GM19025 (cell line): Measurements from ENCODE around the gene LRRC7.
"Not testable (repeated sequence)": the region's sequence is repeated elsewhere in the genome, so short reads cannot be mapped to it uniquely, and the experiment has no call there.

Experiments
- ATAC-seq: cut with Tn5 transposase; IDR thresholded peaks from one replicate; pipeline ENCODE4 v1.9.1; 2021; ENCODE audit warnings: mild to moderate bottlenecking, low read depth, moderate library complexity; ENCODE audit not compliant: unreplicated experiment

LRRC7 gene

DNA sequence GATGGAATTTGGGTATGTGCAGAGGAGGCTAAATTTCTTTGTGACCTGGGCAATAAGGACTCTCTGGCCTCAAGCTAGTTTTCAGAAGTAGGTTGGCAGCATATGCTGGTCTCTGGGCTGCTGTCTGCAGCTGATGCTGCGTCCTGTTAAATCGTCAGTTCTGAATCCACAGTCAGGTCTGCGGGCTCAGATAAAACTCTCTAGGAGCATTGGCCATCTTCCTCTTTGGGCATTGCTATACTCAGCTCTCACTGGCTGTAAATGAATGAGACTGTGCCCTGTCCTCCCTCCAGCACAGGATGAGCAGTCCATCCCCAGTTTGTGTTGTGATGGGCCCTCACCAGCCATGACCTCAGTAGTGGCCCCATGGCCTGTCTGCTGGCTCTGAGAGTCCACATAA is 365.0 kb downstream of the LRRC7 start:
- no peak for ATAC-seq

DNA sequence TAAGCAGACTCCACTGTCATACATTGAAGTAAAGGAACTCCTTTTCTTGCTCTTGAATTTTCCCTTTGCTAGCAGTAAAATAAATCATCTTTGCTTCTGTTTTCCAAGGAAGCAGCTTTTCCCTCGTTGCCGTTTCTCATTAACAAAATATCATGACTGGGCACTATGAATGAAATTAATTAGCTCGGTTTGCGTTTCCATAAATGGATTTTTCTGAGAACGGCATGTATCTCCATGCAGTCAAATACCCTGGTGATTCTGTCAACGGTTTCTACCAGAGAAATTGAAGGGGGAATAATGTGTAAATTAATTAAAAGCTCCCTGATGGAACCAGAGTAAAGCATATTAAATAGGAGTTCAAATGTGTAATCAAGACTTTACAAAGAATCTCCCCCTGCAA is 372.5 kb downstream of the LRRC7 start:
- no peak for ATAC-seq

- ATAC-seq: no peak
These were observed 373.1 kb downstream of the LRRC7 start for GRCh38 chr1:69940816-69941215.

DNA sequence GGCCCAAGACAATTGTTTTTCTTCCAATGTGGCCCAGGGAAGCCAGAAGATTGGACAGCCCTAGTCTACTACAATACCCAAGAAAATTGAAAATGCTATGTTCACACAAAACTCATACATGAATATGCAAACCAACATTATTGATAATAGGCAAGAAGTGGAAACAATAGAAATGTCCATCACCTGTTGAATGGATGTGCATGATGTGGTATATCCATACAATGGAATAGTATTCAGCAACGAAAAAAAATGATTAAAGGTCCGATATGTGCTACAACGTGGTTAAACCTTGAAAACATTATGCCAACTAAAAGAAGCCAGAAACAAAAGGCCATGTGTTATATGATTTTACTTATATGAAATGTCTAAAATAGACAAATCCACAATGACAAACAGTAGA is 375.3 kb downstream of the LRRC7 start:
- ATAC-seq: no peak

- ATAC-seq: no peak
These were observed 379.2 kb downstream of the LRRC7 start for GRCh38 chr1:69946935-69947334.

DNA sequence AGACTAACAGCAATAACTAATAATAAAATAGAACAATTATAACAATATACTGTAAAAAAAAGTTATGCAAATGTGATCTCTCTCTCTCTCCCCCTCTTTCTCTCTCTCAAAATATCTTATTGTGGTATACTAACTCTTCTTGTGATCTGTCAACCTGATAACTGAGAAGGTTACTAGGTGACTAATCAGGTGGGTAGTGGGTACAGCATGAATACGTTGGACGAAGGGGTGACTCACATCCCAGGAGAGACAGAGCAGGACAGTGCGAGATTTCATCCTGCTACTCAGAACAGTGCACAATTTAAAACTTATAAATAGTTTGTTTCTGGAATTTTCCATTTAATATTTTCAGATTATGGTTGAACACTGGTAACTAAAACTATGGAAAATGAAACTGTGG is 380.1 kb downstream of the LRRC7 start:
- no peak for ATAC-seq

DNA sequence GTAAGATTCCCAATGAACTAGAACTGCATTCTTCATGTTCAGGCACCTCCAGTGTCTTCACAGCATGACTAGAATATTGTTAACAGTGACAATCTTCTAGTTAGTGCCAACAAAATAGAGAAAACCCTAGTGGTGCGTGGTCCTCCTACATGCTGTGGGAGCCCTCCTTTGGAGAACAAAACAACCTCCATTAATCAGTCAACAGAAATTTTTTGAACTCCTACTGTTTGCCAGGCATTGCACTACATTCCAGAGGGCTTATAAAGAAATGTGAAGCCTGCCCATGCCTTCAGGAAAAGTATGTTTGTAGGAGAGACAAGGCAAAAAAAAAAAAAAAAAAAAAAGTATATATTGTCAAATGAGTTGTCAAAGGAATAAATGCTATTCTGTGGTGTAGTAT is 385.0 kb downstream of the LRRC7 start:
- no peak for ATAC-seq

DNA sequence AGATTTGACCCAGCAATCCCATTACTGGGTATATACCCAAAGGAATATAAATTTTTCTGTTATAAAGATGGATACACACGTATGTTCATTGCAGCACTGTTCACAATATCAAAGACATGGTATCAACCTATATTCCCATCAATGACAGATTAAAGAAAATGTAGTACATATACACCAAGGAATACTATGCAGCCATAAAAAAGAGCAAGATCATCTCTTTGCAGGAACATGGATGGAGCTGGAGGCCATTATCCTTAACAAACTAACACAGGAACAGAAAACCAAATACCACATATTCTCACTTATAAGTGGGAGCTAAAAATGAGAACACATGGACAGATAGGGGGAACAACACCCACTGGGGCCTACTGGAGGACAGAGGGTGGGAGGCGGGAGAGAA is 394.7 kb downstream of the LRRC7 start:
- ATAC-seq: not testable (repeated sequence)

- no peak for ATAC-seq
These were observed 399.6 kb downstream of the LRRC7 start for GRCh38 chr1:69967245-69967766.

- ATAC-seq: no peak
These were observed 409.2 kb downstream of the LRRC7 start for GRCh38 chr1:69976896-69977295.

- no peak for ATAC-seq
These were observed 415.3 kb downstream of the LRRC7 start for GRCh38 chr1:69982992-69983391.

- no peak for ATAC-seq
These were observed 417.7 kb downstream of the LRRC7 start for GRCh38 chr1:69985376-69985775.

GRCh38 chr1:69985901-69986439 is 418.2 kb downstream of the LRRC7 start:
- no peak for ATAC-seq

- no peak for ATAC-seq
These were observed 420.2 kb downstream of the LRRC7 start for GRCh38 chr1:69987881-69988280.

DNA sequence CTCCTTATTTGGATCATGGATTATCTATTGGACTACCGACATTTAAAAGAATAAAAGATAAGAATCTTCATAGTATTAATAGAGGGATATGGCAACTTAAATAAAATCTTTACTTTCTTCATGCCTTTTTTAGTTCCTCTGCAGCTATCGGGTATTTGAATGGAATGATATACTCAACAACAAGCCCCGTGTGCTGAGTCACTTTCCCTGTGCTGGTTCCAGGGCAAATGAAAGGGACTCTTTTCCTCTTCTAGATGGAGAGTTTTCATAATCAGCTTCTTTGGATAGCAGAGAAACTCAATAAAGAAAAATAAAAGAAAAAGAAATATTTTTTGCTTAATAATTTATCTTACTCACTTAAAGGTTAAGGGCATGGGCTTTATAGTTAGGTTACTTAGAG is 423.9 kb downstream of the LRRC7 start:
- no peak for ATAC-seq

DNA sequence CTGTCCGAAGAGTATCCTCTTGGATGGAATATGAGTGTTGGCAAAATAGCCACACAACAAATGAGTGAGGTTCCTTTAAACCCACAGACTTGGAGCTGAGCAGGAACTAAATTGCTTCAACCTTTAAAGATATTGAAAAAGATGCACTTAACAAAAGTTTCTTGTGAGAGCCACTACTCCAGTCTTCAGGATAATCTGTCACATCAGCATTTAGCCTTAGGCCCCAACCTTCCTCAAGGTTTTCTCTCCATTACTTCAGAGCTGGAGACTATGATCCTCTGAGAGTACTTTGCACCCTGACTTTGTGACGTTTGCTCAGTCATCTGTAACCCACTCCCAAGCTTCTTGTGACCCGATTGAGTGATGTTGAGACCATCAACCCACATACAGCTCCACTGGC is 424.9 kb downstream of the LRRC7 start:
- no peak for ATAC-seq

GRCh38 chr1:69993810-69994209 is 426.1 kb downstream of the LRRC7 start:
- no peak for ATAC-seq

DNA sequence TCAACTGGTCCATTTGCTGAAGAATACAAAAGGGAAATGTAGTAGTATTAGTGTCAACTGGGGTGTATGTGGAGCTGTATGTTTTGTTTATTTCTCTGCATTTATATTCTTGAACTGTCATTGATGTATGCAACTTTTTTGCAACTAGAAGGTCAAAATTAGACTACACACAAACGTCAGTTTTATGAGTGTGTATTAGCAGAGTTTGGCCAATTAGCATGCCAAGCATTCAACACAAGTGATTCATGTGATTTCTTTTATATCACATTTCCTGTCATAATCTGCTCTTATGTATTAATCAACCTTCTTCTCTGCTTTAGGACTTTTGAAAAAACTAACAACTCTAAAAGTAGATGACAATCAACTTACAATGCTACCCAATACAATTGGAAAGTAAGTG is 426.5 kb downstream of the LRRC7 start:
- no peak for ATAC-seq

DNA sequence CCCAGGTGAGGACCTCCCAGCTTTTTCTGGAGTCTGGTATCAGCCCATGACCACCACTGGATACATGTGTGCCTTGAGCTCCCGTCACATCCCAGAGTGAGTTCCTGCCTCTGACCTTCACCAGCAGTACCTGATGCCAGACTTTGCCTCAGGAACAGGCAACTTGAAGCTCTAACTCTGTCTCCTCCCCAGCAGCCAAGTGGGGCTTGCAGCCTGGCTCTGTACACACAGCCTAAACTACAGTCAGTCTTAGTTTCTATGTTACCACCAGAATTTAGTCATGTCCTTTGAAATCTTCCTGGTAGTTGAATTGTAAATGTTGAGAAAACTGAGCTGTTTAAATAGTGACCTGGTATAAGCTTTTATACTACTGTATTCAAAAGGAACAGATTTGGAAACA is 431.1 kb downstream of the LRRC7 start:
- no peak for ATAC-seq

DNA sequence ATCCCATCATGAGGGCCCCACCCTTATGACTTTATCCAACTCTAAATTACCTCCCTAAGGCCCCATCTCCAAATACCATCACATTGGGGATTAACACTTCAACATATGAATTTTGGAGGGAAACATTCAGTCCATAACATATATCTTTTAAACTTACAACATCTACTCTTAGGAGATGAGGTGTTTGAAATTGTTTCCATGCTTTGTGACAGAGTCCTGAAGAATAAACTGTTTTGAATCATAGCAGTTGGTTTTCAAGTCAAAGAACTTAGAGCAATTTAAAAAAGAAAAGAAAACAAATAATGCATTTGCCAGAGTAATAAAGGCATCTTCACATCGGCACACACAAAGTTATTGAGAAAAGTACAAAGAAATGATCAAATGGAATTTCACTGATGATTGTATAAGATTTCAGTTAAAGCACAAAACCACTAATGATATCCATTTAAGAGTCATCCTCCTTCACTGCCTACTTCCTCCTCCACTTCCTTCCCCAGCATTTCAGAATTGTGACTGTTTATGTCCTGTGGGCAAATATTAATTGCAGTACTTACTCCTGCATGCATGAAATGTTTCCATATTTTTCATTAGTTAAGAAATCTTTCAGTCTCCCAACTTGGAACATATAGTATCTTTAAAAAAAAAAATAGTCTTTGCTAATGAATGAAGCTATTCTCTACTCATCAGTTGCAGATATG is 435.6 kb downstream of the LRRC7 start:
- ATAC-seq: no peak

DNA sequence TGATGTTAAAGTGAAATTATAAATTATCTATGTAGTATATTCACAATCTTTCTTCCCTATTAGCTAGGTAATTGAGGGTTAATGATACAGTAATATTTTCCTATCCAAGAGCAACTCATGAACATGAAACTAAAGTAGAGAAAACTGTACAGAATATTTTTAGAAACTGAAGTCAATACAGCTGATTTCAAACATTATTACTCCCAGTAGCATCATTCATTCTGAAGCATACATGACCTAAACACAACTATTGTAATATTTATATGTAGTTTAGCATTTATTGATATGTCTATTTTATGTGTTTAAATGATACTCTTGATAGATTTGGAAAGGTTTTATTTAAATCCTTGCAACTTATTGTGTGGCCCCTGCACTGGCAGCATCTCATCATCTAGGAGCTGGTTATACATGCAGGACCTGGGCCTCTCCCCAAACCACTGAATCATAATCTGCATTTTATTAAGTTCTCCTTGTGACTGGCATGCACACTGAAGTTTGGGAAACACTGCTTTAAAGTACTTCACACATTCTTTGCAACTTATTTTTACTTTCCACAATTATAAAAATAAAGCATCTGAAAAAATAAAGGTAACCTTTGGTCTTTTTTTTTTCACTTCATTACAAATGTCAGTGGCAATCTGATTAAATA is 437.8 kb downstream of the LRRC7 start:
- no peak for ATAC-seq

DNA sequence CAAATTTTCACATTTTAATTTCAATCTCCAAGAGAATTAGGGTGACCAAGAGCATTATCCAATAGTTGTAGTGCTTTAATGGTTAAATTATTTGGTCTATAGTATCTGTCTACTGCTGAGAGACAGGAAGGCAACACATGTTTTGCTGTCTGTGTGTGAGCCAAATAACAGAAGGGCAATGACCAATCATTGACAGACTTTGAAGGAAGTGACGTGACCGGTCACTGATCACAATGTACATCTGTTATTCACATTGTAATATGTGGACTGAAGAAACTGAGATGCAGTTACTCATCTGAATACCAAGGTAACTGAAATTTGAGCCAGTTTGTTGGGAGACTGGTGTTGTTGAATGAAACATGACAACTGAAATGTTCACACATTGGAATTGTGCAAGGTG is 440.9 kb downstream of the LRRC7 start:
- ATAC-seq: no peak
